Mononuclear cell (primary cell): ENCODE data around the gene ROS1. TPM values are rescaled to one million over a fixed set of nuclear protein-coding genes. Genes with fewer than 3 reads are reported as not detected.

ENCODE experiments used
- H3K27me3 ChIP-seq: 2 replicates; pipeline ENCODE4 v1.6.0; 2011; ENCODE audit warnings: low read length, control low read depth; ENCODE audit not compliant: insufficient read depth
- H3K4me1 ChIP-seq: 2 replicates; pipeline ENCODE4 v1.5.1; 2011; ENCODE audit warnings: mild to moderate bottlenecking, low read length, control low read depth; ENCODE audit not compliant: insufficient read depth
- H3K4me3 ChIP-seq: 2 replicates; pipeline ENCODE4 v1.5.1; 2011; ENCODE audit warnings: mild to moderate bottlenecking, low read length, moderate library complexity
- H3K9me3 ChIP-seq: 2 replicates; pipeline ENCODE4 v1.5.1; 2011; ENCODE audit warnings: low read depth, mild to moderate bottlenecking, control low read depth, low read length
- total RNA-seq: library from RNA; depleted of rRNA; stranded (reverse); fragments of >200 nt; gene quantifications from one replicate; pipeline ENCODE4 v1.2.3, GENCODE V29; 2012

The ROS1 gene
- total RNA-seq, 1 donor: not detected

DNA sequence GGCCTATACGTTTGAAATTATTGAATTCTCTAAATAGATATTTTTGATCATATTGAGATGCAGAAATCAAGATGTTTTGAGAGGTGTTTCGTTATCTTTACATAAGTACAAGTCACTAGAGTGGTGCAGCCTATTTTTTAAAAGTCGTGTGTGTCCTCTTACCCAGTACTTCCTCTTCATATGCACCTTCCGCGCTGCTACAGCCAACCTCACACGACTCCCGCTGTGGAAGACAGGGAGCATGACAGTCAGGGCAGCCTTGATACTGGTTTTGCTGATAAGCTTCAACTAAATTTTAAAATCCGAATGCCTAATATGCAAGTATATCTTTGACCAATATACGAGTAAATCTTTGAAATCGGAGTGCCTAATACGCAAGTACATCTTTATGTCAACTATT is 16.3 kb downstream of the ROS1 start:
- H3K9me3 ChIP-seq: no peaks in the 10 kb centered on the region

DNA sequence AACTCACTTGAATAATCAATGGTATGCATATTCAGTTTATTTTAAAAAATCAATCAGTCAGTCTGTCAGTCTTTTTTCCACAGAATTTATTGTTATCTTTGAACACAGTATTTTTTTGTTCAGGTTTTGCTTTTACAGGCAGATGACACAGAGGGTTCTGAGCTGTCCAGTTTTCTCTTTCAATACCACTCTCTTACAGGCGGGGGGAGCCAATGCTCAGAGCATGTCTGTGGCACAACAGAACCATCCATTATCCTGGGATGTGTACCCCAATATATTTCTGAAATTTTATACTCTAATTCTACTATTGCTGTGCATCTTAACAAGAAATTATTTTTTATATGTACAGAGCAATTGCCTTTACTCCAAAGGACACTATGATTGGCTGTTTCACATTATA is 21.2 kb downstream of the ROS1 start:
- no peaks in the 10 kb centered on the region for H3K4me1 ChIP-seq
- H3K27me3 ChIP-seq: no peaks in the 10 kb centered on the region
- no peaks in the 10 kb centered on the region for H3K9me3 ChIP-seq
- H3K4me3 ChIP-seq: no peak overlapping the region

More for the DNA sequence above, 16.3 kb downstream of the ROS1 start:
- H3K4me1 ChIP-seq: no peaks in the 10 kb centered on the region
- H3K4me3 ChIP-seq: no peak overlapping the region
- no peaks in the 10 kb centered on the region for H3K27me3 ChIP-seq

DNA sequence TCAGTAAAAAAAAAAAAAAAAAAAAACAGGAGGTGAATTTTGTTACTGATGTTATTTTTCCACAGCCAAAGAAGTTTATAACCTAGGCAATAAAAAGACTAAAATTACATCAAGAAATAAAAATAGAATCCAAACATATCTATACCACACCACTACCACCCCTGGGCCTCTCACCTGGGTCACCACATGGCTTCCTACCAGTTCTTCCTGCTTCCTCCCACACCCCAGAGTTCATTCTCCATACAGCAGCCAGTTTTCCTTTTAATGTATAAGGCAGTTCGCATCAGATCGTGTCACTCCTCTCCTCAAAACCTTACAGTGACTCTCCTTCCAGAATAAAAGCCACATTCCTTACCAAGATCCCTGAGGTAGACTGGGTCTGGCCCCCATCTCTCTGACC is 23.9 kb downstream of the ROS1 start:
- Histone ChIP-seq H3K27me3 (no peaks in the 10 kb centered on the region), H3K4me3 (no peak overlapping the region), H3K9me3 (no peaks in the 10 kb centered on the region), H3K4me1 (no peaks in the 10 kb centered on the region)

DNA sequence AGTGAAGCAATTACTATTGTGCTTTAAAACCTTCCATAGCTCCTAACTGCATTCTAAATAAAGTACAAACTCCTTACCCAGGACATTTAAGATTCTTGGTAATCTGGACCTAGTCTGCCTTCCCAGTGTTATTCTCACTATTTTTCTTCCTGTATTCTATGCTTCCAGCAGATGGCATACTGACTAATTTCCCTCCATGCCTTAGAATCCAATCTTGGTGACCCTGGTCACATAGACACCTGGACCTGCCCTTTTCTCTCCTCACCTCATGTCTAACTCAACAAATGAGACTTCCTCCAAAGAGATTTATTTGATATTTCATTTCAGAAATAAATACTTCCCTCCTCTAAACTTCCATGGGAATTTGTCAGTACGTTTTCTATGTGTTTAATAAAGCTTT is 25.8 kb downstream of the ROS1 start:
- H3K4me1 ChIP-seq: no peaks in the 10 kb centered on the region
- no peaks in the 10 kb centered on the region for H3K9me3 ChIP-seq
- no peaks in the 10 kb centered on the region for H3K27me3 ChIP-seq
- no peak overlapping the region for H3K4me3 ChIP-seq

DNA sequence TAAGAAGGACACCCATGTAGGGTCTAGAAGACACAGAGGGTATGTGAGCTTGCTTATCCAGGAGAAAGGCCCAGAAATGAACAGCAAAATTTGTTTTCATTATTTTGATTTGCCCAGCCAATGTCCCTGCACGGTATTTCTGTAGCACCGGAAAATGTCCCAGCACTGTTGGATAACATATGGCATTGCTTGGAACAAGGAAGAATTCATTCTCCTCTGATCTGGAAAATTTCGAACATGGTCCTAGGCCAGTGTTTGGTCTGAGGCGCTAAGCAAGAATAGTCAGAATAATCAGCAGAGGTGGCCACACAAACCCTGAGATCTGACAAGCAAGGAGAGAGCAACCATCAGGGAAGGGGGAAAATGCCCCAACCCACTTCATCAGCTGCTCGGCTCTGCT is 26.6 kb downstream of the ROS1 start:
- Histone ChIP-seq H3K9me3 (no peaks in the 10 kb centered on the region), H3K27me3 (no peaks in the 10 kb centered on the region), H3K4me1 (no peaks in the 10 kb centered on the region), H3K4me3 (no peak overlapping the region)

DNA sequence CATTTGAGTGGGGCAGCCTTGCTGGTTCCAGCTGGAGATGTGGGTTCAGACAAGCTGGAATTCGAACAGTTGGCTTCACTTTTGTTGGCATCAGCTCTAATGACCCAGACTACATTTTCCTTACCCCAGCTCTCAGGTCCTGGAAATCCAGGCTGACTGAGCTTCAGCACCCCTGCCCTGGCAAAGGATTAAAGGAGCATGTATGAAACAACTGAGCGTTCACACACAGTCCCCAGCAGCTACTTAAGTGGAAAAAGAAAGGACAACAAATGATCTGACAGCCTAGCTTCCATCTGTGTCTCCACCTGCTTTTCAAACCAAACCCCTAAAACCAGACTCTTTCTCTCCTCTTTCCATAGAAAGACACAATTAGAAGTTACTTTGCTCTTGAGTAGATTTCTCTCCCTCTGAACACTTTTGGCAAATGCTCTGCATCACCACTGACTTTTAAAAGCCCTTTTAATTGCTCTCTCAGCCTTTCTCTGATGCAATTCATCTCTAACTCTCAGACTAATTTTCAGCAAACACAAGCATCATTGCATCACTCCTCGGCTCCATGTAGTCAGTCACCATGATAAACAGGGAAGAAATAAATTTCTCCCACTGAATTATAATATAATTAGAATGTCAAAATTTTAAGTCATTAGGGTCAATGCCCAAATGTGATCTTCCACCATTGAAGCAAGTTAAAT is 28.1 kb downstream of the ROS1 start:
- H3K4me1 ChIP-seq: no peaks in the 10 kb centered on the region
- H3K27me3 ChIP-seq: no peaks in the 10 kb centered on the region
- H3K9me3 ChIP-seq: no peaks in the 10 kb centered on the region
- no peak overlapping the region for H3K4me3 ChIP-seq

DNA sequence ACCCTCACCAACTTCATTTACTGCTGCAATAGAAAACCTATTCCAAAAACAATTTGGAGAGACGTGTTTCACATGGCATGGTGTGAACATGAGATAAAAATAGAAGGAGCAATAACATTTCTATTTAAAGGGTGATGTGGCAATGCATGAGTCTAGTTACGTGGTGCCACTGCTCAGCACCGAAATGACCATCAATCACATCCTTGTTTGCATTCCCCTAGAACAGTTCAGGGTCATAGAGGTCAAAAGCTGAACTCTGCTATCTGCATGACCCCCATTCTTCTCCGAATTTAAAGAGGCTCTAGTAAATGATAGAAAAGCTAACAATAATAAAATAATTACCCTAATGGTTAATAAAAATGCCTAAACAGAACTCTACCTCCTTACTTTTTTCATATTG is 29.5 kb downstream of the ROS1 start:
- Histone ChIP-seq H3K27me3 (no peaks in the 10 kb centered on the region), H3K9me3 (no peaks in the 10 kb centered on the region), H3K4me1 (no peaks in the 10 kb centered on the region), H3K4me3 (no peak overlapping the region)

DNA sequence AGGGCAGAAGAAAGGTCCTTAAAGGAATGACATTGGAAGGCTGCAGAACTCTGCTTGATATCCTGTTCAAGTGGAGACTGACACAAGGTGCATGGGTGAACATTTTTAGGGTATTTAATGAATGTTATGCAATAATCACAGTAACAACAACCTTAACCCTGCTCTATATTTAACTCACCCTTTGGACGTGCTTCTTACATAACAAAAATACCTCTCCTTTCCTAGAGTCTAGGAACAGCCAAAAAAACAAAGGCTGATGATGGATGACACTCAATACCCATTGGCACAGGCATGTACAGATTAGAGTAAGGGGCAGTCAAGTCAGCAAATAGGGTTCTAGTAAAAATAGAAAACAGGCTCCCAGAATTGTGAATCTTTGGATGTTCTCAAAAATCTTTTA is 30.6 kb downstream of the ROS1 start:
- Histone ChIP-seq H3K4me1 (no peaks in the 10 kb centered on the region), H3K4me3 (no peak overlapping the region), H3K9me3 (no peaks in the 10 kb centered on the region), H3K27me3 (no peaks in the 10 kb centered on the region)

DNA sequence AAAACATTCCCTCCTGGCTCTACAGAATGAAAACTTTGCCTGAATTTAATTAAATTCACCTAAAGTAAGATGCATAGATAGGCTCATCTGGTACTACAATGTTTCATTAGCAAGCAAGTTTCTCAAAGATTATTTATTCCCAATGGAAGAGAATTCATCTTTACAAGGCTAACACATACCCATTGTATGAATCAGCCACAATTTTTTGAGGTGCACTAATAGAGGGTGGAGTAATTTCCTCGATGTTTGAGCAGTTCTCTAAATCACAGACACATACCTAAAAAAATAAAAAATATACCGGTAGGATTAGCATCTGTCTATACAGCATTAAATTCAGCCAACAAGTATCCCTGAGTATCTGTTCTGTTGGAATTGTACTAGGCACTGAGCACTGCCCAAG is 32.7 kb downstream of the ROS1 start:
- no peaks in the 10 kb centered on the region for H3K4me1 ChIP-seq
- H3K4me3 ChIP-seq: no peak overlapping the region

DNA sequence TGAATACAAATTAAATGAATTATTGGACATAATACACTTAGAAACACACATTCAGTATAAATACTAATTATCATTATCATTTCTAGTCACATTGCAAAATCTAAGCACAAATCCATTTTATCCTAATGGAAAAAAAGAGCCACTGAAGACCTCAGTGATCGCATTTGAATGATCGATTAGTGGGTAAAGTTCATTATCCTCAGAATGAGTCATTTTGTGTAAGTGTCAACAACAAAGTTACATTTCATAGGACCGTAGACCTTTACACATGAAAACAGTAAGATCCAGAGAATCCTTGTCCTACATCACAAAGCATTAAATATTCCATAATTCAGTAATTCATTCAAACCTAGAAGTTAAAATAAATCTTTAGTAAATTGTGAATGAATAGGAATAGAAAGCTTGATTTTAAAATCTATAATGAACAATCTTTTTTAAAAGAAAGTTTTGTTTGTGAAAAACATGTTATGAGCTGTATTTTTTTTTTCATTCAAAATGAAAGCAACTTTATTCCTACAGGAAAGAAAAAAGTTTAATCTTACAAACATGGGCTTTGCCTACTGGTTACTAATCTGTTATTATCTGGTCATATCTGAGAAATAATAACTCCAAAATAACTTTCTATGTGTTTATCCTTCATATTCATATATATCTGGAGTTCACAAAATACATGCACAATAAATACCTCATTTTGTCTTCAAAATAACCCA is 33.7 kb downstream of the ROS1 start:
- H3K27me3 ChIP-seq: no peaks in the 10 kb centered on the region
- no peak overlapping the region for H3K4me3 ChIP-seq
- H3K4me1 ChIP-seq: no peaks in the 10 kb centered on the region
- H3K9me3 ChIP-seq: no peaks in the 10 kb centered on the region

More for the DNA sequence above, 32.7 kb downstream of the ROS1 start:
- Histone ChIP-seq H3K27me3 (no peaks in the 10 kb centered on the region), H3K9me3 (no peaks in the 10 kb centered on the region)

DNA sequence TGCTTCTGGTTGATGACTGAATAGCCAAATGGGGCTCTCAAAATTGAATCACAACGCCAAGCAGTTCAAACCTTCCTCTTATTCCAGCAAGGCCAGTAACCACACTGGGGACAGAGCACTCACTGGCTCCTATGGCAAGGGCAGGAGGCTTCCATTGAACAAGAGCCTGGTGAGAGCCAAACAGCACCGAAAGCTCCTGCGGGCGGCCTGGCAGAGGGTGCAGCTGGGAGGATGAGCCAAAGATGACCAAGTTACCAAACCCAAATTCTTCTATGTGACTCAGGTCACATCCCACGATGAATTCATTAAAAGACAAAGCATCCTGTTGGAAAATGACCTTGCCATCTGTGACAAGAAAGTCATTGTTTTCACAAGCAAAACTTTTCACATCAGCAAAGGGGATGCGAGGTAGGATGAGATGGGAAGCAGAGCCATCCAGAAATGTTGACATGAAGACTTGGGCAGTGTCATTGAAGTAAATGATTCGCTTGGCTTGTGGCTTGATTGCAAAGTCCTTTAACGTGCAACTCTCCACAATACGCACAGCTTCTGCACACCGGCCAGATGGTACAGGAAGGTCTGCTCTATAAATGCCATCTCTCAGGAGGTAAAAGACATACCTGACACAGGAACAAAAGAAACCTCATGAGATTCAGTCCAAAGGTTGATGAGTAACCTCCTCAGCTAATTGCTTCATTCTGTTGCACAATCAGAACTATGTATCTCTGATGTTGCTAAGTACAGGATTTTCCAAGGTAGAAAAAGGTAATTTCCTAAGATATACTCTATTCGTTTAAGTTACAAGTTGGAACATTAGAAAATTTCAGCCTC is 36.3 kb downstream of the ROS1 start:
- H3K27me3 ChIP-seq: no peaks in the 10 kb centered on the region
- H3K9me3 ChIP-seq: no peaks in the 10 kb centered on the region
- H3K4me3 ChIP-seq: no peak overlapping the region
- H3K4me1 ChIP-seq: no peaks in the 10 kb centered on the region

DNA sequence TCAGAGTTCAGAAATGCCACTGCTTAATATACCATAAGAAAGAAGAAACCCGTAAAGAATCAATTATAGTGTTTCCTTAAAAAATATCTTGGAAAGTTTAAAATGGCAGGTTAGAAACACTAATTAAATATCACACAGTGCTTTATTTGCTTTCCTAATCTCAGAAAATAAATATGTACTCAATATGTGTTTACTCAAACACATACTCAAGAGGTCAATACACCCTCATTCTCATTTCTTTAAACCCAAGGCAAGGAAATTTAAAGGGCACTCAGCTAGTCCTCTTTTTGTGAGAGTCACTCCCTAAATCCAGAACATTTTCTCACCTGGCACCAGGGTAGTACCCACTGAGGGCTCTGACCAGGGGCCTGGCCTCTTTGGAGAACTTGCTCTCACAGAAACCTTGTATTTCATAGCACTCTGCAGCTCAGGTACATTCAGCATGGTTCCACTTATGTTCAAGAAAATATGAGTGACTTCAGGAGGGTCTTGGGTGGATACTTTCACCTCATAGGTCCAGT is 38.2 kb downstream of the ROS1 start:
- no peaks in the 10 kb centered on the region for H3K4me1 ChIP-seq
- H3K4me3 ChIP-seq: no peak overlapping the region
- H3K27me3 ChIP-seq: no peaks in the 10 kb centered on the region

DNA sequence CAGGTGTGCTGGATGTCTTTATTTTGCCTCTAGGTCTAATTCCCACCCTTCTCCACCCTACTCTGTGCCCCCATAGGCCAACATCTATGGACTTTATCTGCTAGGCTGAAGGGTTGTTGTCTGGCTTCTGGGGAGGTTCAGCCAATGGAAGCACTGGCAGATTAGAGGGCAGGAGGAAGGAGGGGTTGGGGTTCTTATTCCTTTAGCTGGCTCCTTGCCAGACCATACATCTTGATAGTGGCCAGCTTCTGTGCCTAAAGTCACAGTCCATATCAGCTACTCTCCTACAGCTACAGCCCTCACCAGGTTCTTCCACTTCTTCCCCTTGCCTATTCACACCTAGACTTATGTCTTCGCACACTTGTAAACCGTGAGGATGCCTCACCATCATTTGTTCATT is 41.1 kb downstream of the ROS1 start:
- no peaks in the 10 kb centered on the region for H3K9me3 ChIP-seq
- no peaks in the 10 kb centered on the region for H3K4me1 ChIP-seq
- H3K4me3 ChIP-seq: no peak overlapping the region
- H3K27me3 ChIP-seq: no peaks in the 10 kb centered on the region

More for the DNA sequence above, 38.2 kb downstream of the ROS1 start:
- no peaks in the 10 kb centered on the region for H3K9me3 ChIP-seq

DNA sequence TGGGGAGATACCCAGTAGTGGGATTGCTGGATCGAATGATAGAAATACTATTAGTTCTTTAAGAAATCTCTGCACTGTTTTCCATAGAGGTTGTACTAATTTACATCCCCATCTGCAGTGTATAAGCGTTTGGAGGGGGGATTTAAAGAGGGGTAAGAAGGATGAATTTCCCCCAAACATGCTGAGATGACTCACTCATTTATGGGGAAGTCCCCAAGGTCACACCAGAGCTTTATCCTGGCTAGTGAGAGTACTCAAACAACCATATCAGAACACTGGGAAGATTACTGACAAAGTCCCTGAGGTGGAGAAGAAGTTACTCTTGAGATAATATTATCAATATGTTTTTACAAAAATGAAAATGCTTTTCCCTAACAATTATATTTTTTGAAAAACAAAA is 44.0 kb downstream of the ROS1 start:
- H3K4me1 ChIP-seq: no peaks in the 10 kb centered on the region
- no peaks in the 10 kb centered on the region for H3K9me3 ChIP-seq
- H3K27me3 ChIP-seq: no peaks in the 10 kb centered on the region
- H3K4me3 ChIP-seq: no peak overlapping the region

DNA sequence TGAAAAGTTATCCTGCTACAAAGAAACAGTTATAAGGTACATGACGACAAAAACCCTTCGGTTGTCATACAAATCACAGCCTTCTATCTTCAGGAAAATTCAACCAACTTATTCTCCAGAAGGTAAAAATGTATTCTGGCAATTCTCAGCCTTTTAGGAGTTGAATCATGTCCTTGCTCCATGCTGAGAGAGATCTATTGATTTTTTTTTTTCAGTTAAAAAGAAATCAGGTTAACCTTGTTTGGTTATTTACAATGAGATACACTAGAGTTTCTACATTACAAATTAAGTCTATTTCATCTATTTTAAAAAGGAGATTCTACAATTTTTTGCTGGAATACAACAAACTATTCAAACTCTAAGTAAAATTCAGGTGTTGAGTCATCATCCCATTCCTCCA is 45.4 kb downstream of the ROS1 start:
- no peaks in the 10 kb centered on the region for H3K27me3 ChIP-seq
- no peak overlapping the region for H3K4me3 ChIP-seq
- H3K9me3 ChIP-seq: no peaks in the 10 kb centered on the region
- H3K4me1 ChIP-seq: no peaks in the 10 kb centered on the region
